Thyroid gland (tissue), 4 donors: ENCODE data around the gene CDC6.

Experiments used
- CTCF ChIP-seq, 6 experiments: fragments of 200-600 bp in 3 of 6; fragments of 450-650 bp in 3 of 6; sonication (generic) in 3 of 6; IDR thresholded peaks; one replicate each; pipeline ENCODE4 v1.5.1; 2016 to 2019; ENCODE audit warnings: antibody characterized with exemption in 6 of 6, mild to moderate bottlenecking in 2 of 6, inconsistent platforms in 1 of 6, moderate library complexity in 1 of 6
- POLR2A ChIP-seq, 2 donors: fragments of 450-650 bp; IDR thresholded peaks; one replicate each; pipeline ENCODE4 v1.6.1; 2017; ENCODE audit warnings: antibody characterized with exemption in 2 of 2, mild to moderate bottlenecking in 2 of 2, moderate library complexity in 1 of 2

GRCh38 chr17:40351359-40352236 is 63.9 kb downstream of the CDC6 start:
- no peak for TF ChIP-seq CTCF (IDR thresholded peaks at IDR 0.05)
- no peak for TF ChIP-seq POLR2A (IDR thresholded peaks at IDR 0.05)
